Panc1 (cell line): Measurements from ENCODE around the gene CMPK1.

Experiments used
- POLR2AphosphoS5 ChIP-seq: IDR thresholded peaks from 2 replicates; pipeline ENCODE4 v1.6.1; 2012; ENCODE audit warnings: mild to moderate bottlenecking, low read depth, low read length, moderate library complexity
- SIN3A ChIP-seq: IDR thresholded peaks from 2 replicates; pipeline ENCODE4 v1.6.1; 2012; ENCODE audit warnings: low read depth, mild to moderate bottlenecking, low read length, moderate library complexity, borderline replicate concordance; ENCODE audit not compliant: insufficient read depth
- TCF7L2 ChIP-seq: IDR thresholded peaks from 2 replicates; pipeline ENCODE4 v1.6.1; 2011; ENCODE audit warnings: mild to moderate bottlenecking, low read depth, low read length, inconsistent platforms
- TF ChIP-seq, protein P1 (sequence below): fragments of 450-650 bp; IDR thresholded peaks from 2 replicates; pipeline ENCODE4 v1.5.1; 2017; ENCODE audit warnings: mild to moderate bottlenecking
- TF ChIP-seq, protein P2 (sequence below), 2 experiments: IDR thresholded peaks; 2 replicates each; pipeline ENCODE4 v1.6.1; 2011 to 2012; ENCODE audit warnings: low read depth in 2 of 2, control low read depth in 1 of 2, low read length in 1 of 2, mild to moderate bottlenecking in 1 of 2, moderate library complexity in 1 of 2; ENCODE audit not compliant: insufficient read depth in 1 of 2

DNA sequence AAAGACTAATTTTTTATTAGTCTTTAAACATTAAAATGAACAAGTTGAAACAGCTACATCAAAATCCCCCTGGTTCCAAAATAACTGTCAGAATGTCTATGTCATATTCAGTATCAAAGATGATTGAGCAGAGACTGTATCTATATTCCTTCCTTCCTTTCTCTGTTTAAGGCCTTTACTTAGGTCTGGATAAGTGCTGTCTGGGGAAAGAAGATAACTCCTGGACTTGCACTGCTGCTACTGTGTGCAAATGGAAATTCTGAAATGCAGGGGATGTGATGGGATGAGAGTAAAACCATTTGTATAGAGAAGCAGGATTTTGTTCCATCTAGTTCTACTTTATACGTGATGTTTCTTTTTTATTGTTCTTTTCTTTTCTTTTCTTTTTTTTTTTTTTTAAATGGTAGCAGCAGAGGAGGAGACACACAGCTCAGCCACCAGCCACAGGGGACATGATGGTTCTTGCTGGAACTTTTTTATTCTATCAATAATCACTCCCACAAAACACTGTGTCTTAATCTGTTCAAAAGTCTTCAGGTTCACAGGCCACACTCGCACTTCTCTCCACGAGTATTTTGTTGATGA lies 48.9 kb downstream of the CMPK1 start:
- TF ChIP-seq, protein P1, sequence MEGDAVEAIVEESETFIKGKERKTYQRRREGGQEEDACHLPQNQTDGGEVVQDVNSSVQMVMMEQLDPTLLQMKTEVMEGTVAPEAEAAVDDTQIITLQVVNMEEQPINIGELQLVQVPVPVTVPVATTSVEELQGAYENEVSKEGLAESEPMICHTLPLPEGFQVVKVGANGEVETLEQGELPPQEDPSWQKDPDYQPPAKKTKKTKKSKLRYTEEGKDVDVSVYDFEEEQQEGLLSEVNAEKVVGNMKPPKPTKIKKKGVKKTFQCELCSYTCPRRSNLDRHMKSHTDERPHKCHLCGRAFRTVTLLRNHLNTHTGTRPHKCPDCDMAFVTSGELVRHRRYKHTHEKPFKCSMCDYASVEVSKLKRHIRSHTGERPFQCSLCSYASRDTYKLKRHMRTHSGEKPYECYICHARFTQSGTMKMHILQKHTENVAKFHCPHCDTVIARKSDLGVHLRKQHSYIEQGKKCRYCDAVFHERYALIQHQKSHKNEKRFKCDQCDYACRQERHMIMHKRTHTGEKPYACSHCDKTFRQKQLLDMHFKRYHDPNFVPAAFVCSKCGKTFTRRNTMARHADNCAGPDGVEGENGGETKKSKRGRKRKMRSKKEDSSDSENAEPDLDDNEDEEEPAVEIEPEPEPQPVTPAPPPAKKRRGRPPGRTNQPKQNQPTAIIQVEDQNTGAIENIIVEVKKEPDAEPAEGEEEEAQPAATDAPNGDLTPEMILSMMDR, result no peak
- no peak for TF ChIP-seq POLR2AphosphoS5
- no peak for TF ChIP-seq SIN3A
- TF ChIP-seq, protein P2, sequence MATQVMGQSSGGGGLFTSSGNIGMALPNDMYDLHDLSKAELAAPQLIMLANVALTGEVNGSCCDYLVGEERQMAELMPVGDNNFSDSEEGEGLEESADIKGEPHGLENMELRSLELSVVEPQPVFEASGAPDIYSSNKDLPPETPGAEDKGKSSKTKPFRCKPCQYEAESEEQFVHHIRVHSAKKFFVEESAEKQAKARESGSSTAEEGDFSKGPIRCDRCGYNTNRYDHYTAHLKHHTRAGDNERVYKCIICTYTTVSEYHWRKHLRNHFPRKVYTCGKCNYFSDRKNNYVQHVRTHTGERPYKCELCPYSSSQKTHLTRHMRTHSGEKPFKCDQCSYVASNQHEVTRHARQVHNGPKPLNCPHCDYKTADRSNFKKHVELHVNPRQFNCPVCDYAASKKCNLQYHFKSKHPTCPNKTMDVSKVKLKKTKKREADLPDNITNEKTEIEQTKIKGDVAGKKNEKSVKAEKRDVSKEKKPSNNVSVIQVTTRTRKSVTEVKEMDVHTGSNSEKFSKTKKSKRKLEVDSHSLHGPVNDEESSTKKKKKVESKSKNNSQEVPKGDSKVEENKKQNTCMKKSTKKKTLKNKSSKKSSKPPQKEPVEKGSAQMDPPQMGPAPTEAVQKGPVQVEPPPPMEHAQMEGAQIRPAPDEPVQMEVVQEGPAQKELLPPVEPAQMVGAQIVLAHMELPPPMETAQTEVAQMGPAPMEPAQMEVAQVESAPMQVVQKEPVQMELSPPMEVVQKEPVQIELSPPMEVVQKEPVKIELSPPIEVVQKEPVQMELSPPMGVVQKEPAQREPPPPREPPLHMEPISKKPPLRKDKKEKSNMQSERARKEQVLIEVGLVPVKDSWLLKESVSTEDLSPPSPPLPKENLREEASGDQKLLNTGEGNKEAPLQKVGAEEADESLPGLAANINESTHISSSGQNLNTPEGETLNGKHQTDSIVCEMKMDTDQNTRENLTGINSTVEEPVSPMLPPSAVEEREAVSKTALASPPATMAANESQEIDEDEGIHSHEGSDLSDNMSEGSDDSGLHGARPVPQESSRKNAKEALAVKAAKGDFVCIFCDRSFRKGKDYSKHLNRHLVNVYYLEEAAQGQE (IDR thresholded peaks at IDR 0.05; ENCODE audit: insufficient read depth in 1 of 2, low read depth in 2 of 2, low read length in 1 of 2), result no peak
- no peak for TF ChIP-seq TCF7L2
